ENCODE measurements around the gene INF2.
A peak's percentile ranks its signal among the peaks of the same experiment; 100 is the strongest.

INF2 gene

GRCh38 chr14:104676694-104677511 lies 12.5 kb upstream of the INF2 start:
- DNase-seq (ENCODE audit: low spot score), result no peak

GRCh38 chr14:104677512-104678332 lies 11.7 kb upstream of the INF2 start:
- peak; percentile 77 for DNase-seq (ENCODE audit: low spot score)

- no peak for DNase-seq (ENCODE audit: low spot score)
Observed at GRCh38 chr14:104678346-104678745, 11.1 kb upstream of the INF2 start.

GRCh38 chr14:104678901-104679705 lies 10.3 kb upstream of the INF2 start:
- DNase-seq (ENCODE audit: low spot score), result no peak

GRCh38 chr14:104680056-104680805 lies 9.2 kb upstream of the INF2 start:
- no peak for DNase-seq (ENCODE audit: low spot score)

- DNase-seq (ENCODE audit: low spot score), result no peak
Observed at GRCh38 chr14:104680806-104681688, 8.4 kb upstream of the INF2 start.

- DNase-seq (ENCODE audit: low spot score), result no peak
Observed at GRCh38 chr14:104681689-104682074, 7.7 kb upstream of the INF2 start.

GRCh38 chr14:104682107-104682593 lies 7.3 kb upstream of the INF2 start:
- no peak for DNase-seq (ENCODE audit: low spot score)

GRCh38 chr14:104683653-104684448 lies 5.6 kb upstream of the INF2 start:
- no peak for DNase-seq (ENCODE audit: low spot score)

- no peak for DNase-seq (ENCODE audit: low spot score)
Observed at GRCh38 chr14:104684449-104684821, 5.0 kb upstream of the INF2 start.

- DNase-seq (ENCODE audit: low spot score), result no peak
Observed at GRCh38 chr14:104685216-104685997, 4.0 kb upstream of the INF2 start.

GRCh38 chr14:104685998-104686610 lies 3.3 kb upstream of the INF2 start:
- no peak for DNase-seq (ENCODE audit: low spot score)

- no peak for DNase-seq (ENCODE audit: low spot score)
Observed at GRCh38 chr14:104686624-104687517, 2.5 kb upstream of the INF2 start.

- peak; percentile 98 for DNase-seq (ENCODE audit: low spot score)
Observed at GRCh38 chr14:104687601-104688504, 1.6 kb upstream of the INF2 start.

- DNase-seq (ENCODE audit: low spot score), result no peak
Observed at GRCh38 chr14:104688505-104689108, 811 bp upstream of the INF2 start.
